HG03097 (cell line): ENCODE data around the gene ERP44.
"Not testable (repeated sequence)": the region's sequence is repeated elsewhere in the genome, so short reads cannot be mapped to it uniquely, and the experiment has no call there.

ENCODE experiments used
- ATAC-seq: cut with Tn5 transposase; IDR thresholded peaks from one replicate; pipeline ENCODE4 v1.9.1; 2021; ENCODE audit not compliant: unreplicated experiment, low FRiP score

Gene ERP44

GRCh38 chr9:100101608-100102007 lies 2.8 kb upstream of the ERP44 start:
- no peak for ATAC-seq

GRCh38 chr9:100100146-100100667 lies 1.4 kb upstream of the ERP44 start:
- no peak for ATAC-seq

GRCh38 chr9:100099722-100100042 lies 882 bp upstream of the ERP44 start:
- ATAC-seq: no peak

- peak; percentile 18 for ATAC-seq
These were observed 534 bp downstream of the ERP44 start for GRCh38 chr9:100098046-100098886.

- ATAC-seq: no peak
These were observed 2.4 kb downstream of the ERP44 start for GRCh38 chr9:100096378-100096916.

- ATAC-seq: not testable (repeated sequence)
These were observed 4.4 kb downstream of the ERP44 start for GRCh38 chr9:100094411-100094810.

GRCh38 chr9:100092066-100092465 lies 6.7 kb downstream of the ERP44 start:
- no peak for ATAC-seq

GRCh38 chr9:100091650-100092049 lies 7.2 kb downstream of the ERP44 start:
- no peak for ATAC-seq

- no peak for ATAC-seq
These were observed 7.9 kb downstream of the ERP44 start for GRCh38 chr9:100090880-100091279.

- ATAC-seq: no peak
These were observed 10.6 kb downstream of the ERP44 start for GRCh38 chr9:100088202-100088601.

GRCh38 chr9:100087218-100087617 lies 11.6 kb downstream of the ERP44 start:
- no peak for ATAC-seq

- no peak for ATAC-seq
These were observed 12.6 kb downstream of the ERP44 start for GRCh38 chr9:100086097-100086635.

- peak; percentile 68 for ATAC-seq
These were observed 14.1 kb downstream of the ERP44 start for GRCh38 chr9:100084734-100085133.

- peak; percentile 24 for ATAC-seq
These were observed 14.7 kb downstream of the ERP44 start for GRCh38 chr9:100084128-100084453.

- ATAC-seq: peak; percentile 41
These were observed 15.2 kb downstream of the ERP44 start for GRCh38 chr9:100083448-100084127.

GRCh38 chr9:100082782-100083181 lies 16.0 kb downstream of the ERP44 start:
- ATAC-seq: no peak

GRCh38 chr9:100076256-100076655 lies 22.5 kb downstream of the ERP44 start:
- not testable (repeated sequence) for ATAC-seq

- ATAC-seq: no peak
These were observed 23.8 kb downstream of the ERP44 start for GRCh38 chr9:100074989-100075388.

GRCh38 chr9:100074093-100074492 lies 24.7 kb downstream of the ERP44 start:
- ATAC-seq: no peak

GRCh38 chr9:100072805-100073204 lies 26.0 kb downstream of the ERP44 start:
- ATAC-seq: no peak

- no peak for ATAC-seq
These were observed 27.5 kb downstream of the ERP44 start for GRCh38 chr9:100071271-100071670.
